MCF 10A (cell line): Measurements from ENCODE around the gene GATA5. TPM values are rescaled to one million over a fixed set of nuclear protein-coding genes. Genes with fewer than 3 reads are reported as not detected.

Experiments
- BruUV-seq: library from RNA; stranded (reverse); fragments of 400-500 nt; replicated peaks from 2 replicates; lab custom pipeline; 2021; lab: Mats Ljungman, UMichigan
- CTCF ChIA-PET: fragments of 300-600 bp; sonication (Branson Sonifier 250); formaldehyde crosslinking; extraction: SDS; loops from one replicate; lab custom pipeline; 2021; ENCODE audit warnings: antibody characterized with exemption, inconsistent platforms; lab: Yijun Ruan, JAX
- POLR2A ChIA-PET: fragments of 300-600, 350-650 bp; sonication (Branson Sonifier 250); formaldehyde crosslinking; extraction: SDS; loops from one replicate; lab custom pipeline; 2020; ENCODE audit warnings: antibody characterized with exemption, inconsistent platforms; lab: Yijun Ruan, JAX
- DNase-seq: peaks from one replicate; pipeline ENCODE4 v3.0.0-alpha.2; 2018; ENCODE audit not compliant: unreplicated experiment
- H3K27ac Mint-ChIP-seq: one replicate; pipeline ENCODE4 v1.8.0; 2022; ENCODE audit warnings: mild to moderate bottlenecking, low read depth, mixed read lengths; ENCODE audit not compliant: unreplicated experiment
- H3K27me3 Mint-ChIP-seq: one replicate; pipeline ENCODE4 v1.8.0; 2022; ENCODE audit warnings: mixed read lengths; ENCODE audit not compliant: insufficient read depth, unreplicated experiment
- H3K36me3 Mint-ChIP-seq: one replicate; pipeline ENCODE4 v1.8.0; 2022; ENCODE audit warnings: mild to moderate bottlenecking, moderate library complexity, mixed read lengths; ENCODE audit not compliant: insufficient read depth, unreplicated experiment
- H3K4me1 Mint-ChIP-seq: one replicate; pipeline ENCODE4 v1.8.0; 2022; ENCODE audit warnings: mixed read lengths; ENCODE audit not compliant: insufficient read depth, unreplicated experiment
- H3K4me3 Mint-ChIP-seq: one replicate; pipeline ENCODE4 v1.8.0; 2022; ENCODE audit warnings: mild to moderate bottlenecking, moderate library complexity, mixed read lengths; ENCODE audit not compliant: unreplicated experiment
- H3K9me3 Mint-ChIP-seq: one replicate; pipeline ENCODE4 v1.8.0; 2022; ENCODE audit warnings: mixed read lengths; ENCODE audit not compliant: unreplicated experiment
- CTCF ChIP-seq: fragments of 200-600 bp; IDR thresholded peaks from one replicate; pipeline ENCODE4 v1.8.0; 2022; ENCODE audit warnings: antibody characterized with exemption, mild to moderate bottlenecking; ENCODE audit not compliant: unreplicated experiment
- intact Hi-C: fragments of 100-400 bp; cut with micrococcal nuclease; formaldehyde crosslinking; loops from 2 replicates; pipeline ENCODE4 v1.14.1; 2022
- total RNA-seq: library from RNA; stranded (reverse); gene quantifications from 2 replicates; pipeline ENCODE4 v1.2.3, GENCODE V29; 2022

GATA5 gene
- total RNA-seq, 1 experiment from 2014 or later = not detected

DNA sequence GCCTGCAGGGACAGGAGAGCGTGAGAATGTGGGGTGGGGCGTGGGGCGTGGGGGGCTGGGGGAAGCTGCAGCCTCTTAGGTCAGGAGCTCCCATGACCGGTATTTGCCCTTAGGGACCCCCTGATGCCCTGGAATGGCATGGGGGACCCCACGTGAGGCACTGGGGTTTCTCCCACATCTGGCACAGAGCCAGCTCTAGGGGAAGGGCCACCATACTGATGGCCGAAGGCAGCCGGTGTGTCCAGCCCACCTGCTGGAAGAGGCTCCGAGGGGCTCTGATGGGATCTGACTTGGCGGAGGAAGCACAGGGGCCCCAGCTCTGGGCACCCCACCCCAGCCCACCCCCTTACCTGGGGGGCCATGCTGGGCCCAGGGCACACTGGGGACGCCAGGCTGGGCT is 10.8 kb downstream of the GATA5 start:
- H3K27me3 Mint-ChIP-seq = peaks cover 28% of the 10 kb centered on the region
- BruUV-seq = no TSS peak
- ChIA-PET CTCF (no interaction called here), POLR2A (no interaction called here)
- H3K9me3 Mint-ChIP-seq = no peaks in the 10 kb centered on the region
- DNase-seq = no peak
- TF ChIP-seq CTCF = no peak
- no peak overlapping the region for H3K27ac Mint-ChIP-seq
- no peaks in the 10 kb centered on the region for H3K4me1 Mint-ChIP-seq
- intact Hi-C loops = no loop called here
- H3K4me3 Mint-ChIP-seq = no peak overlapping the region
- no peaks in the 10 kb centered on the region for H3K36me3 Mint-ChIP-seq

DNA sequence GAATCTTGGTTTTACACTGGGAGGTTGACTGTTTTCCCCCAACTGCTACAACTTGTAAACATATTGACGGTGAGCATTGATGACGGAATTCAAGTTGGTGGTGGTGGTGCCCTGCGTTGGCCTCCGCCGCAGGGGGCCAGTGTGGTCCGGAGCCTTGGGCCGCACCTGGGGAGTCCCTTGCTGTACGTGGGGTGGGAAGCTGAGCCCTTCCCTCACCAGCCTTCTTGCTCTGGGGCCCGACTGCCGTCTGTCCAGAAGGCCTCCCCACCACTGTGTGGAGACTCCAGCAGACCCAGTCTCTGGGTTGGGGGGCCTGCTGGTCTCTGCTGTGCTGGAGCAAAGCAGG is 11.4 kb downstream of the GATA5 start:
- Mint-ChIP-seq H3K9me3 (no peaks in the 10 kb centered on the region), H3K27me3 (peaks cover 22% of the 10 kb centered on the region), H3K4me1 (no peaks in the 10 kb centered on the region), H3K27ac (no peak overlapping the region), H3K4me3 (no peak overlapping the region), H3K36me3 (no peaks in the 10 kb centered on the region)
- POLR2A ChIA-PET = no interaction called here
- TF ChIP-seq CTCF = no peak
- intact Hi-C loops = no loop called here
- DNase-seq = no peak
- CTCF ChIA-PET = no interaction called here
- BruUV-seq = no TSS peak

DNA sequence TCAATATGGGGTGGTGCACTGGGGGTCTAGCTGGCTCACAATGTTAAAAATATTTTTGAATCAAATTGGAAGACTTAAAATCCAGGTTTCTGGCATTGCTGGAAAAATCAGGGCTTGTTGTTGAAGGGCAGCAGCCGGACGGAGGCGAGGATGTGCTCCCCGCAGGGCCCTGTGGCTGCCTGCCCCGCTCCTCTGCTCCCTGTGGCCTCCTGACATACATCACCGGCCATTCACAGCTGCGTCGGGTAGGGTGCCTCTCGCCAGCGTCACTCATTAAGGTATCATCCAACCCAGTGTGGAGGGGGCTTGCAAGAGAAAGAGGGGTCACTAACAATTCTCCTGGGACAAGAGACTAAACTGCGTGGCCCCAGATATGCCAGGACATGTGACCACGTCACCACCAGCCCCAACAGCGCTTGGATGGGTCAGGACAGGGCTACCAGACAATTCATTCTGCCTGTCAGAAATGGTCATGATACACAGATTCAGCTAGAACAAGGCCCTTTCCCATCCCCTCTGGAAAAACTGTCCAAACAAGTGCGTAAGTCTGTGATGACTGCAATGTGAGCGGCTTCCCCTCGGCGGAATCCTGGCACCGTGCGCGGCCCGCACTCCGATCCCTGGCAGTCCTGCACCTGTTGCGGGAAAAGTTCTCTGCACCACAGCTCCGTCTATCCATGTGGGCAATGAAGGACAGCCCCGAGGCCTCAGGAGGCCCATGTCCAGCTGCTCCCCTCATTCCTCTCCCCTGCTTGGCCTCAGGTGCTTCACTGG is 12.0 kb downstream of the GATA5 start:
- Mint-ChIP-seq H3K4me3 (no peak overlapping the region), H3K27me3 (peaks cover 17% of the 10 kb centered on the region), H3K9me3 (no peaks in the 10 kb centered on the region), H3K36me3 (no peaks in the 10 kb centered on the region), H3K27ac (no peak overlapping the region), H3K4me1 (no peaks in the 10 kb centered on the region)
- no peak for TF ChIP-seq CTCF
- no TSS peak for BruUV-seq
- no peak for DNase-seq
- ChIA-PET CTCF (interaction anchor here (0.6 kb wide), 1 partner anchor 294 kb away, joined by 3 read pairs; no protein-coding TSS in a partner anchor), POLR2A (interaction anchor here (1.2 kb wide), 1 partner anchor 58 kb away, joined by 3 read pairs; no protein-coding TSS in a partner anchor)
- intact Hi-C loops = no loop called here

DNA sequence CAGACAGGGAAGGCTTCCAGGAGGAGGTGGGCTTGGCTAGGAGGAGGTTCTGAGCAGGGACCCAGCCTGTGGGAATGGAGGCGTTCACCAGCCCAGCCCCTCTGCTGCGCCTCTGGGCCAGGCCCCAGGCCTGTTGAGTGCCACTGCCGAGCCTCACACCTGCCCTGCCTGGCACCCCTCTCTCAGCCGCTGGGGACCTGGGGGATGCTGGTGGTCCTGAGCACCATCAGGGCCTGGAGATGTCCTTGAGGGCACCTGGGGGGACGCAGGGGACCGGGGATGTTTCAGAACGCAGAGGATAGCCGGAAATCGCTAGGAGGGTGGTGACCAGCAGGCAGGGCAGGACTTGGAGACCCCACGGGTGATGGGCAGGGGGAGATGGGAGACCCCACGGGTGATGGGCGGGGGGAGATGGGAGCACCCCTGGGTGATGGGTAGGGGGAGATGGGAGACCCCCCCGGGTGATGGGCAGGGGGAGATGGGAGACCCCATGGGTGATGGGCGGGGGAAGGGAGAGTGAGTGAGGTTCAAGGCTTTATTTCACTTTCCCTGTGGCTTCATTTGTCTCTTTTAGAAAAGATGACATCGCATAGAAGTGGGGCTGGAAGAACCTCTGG is 12.7 kb downstream of the GATA5 start:
- no peak for TF ChIP-seq CTCF
- H3K9me3 Mint-ChIP-seq = no peaks in the 10 kb centered on the region
- POLR2A ChIA-PET = interaction anchor here (1.2 kb wide), 1 partner anchor 58 kb away, joined by 3 read pairs; no protein-coding TSS in a partner anchor

More for the DNA sequence above, 12.7 kb downstream of the GATA5 start:
- Mint-ChIP-seq H3K4me3 (no peak overlapping the region), H3K36me3 (no peaks in the 10 kb centered on the region), H3K27me3 (peaks cover 11% of the 10 kb centered on the region), H3K4me1 (no peaks in the 10 kb centered on the region), H3K27ac (no peak overlapping the region)
- no TSS peak for BruUV-seq
- intact Hi-C loops = no loop called here
- DNase-seq = no peak
- CTCF ChIA-PET = interaction anchor here (0.6 kb wide), 1 partner anchor 295 kb away, joined by 3 read pairs; no protein-coding TSS in a partner anchor
